GM18498 (cell line): ENCODE data around the gene TMEM184C.

Experiments used
- ATAC-seq: cut with Tn5 transposase; IDR thresholded peaks from one replicate; pipeline ENCODE4 v1.9.1; 2021; ENCODE audit warnings: mild to moderate bottlenecking, moderate library complexity; ENCODE audit not compliant: unreplicated experiment

The TMEM184C gene

GRCh38 chr4:147648656-147649055, 31.5 kb downstream of the TMEM184C start:
- ATAC-seq: no peak

- ATAC-seq: no peak
These were observed 34.4 kb downstream of the TMEM184C start for GRCh38 chr4:147651563-147651962.

- ATAC-seq: no peak
These were observed 38.4 kb downstream of the TMEM184C start for GRCh38 chr4:147655639-147656038.

- no peak for ATAC-seq
These were observed 41.3 kb downstream of the TMEM184C start for GRCh38 chr4:147658501-147658900.

- ATAC-seq: no peak
These were observed 56.9 kb downstream of the TMEM184C start for GRCh38 chr4:147674073-147674472.

GRCh38 chr4:147674496-147674895, 57.3 kb downstream of the TMEM184C start:
- no peak for ATAC-seq

- no peak for ATAC-seq
These were observed 60.9 kb downstream of the TMEM184C start for GRCh38 chr4:147678106-147678505.

GRCh38 chr4:147678796-147679549, 61.8 kb downstream of the TMEM184C start:
- no peak for ATAC-seq

- no peak for ATAC-seq
These were observed 65.6 kb downstream of the TMEM184C start for GRCh38 chr4:147682755-147683154.

GRCh38 chr4:147683188-147683591, 66.0 kb downstream of the TMEM184C start:
- ATAC-seq: peak; percentile 22

GRCh38 chr4:147683717-147684700, 66.8 kb downstream of the TMEM184C start, which contains the start of gene PRMT9:
PRMT9 (minus strand) TSS chr4:147684163; CDS start chr4:147683987, 176 bp downstream.
- peak; percentile 99 for ATAC-seq

GRCh38 chr4:147689067-147689466, 71.9 kb downstream of the TMEM184C start:
- ATAC-seq: no peak

GRCh38 chr4:147691820-147692219, 74.6 kb downstream of the TMEM184C start:
- ATAC-seq: no peak

GRCh38 chr4:147693218-147693617, 76.0 kb downstream of the TMEM184C start:
- no peak for ATAC-seq

GRCh38 chr4:147696866-147697265, 79.7 kb downstream of the TMEM184C start:
- ATAC-seq: no peak

- ATAC-seq: no peak
These were observed 87.6 kb downstream of the TMEM184C start for GRCh38 chr4:147704846-147705245.

GRCh38 chr4:147707892-147708672, 90.9 kb downstream of the TMEM184C start:
- peak; percentile 57 for ATAC-seq

- ATAC-seq: no peak
These were observed 92.8 kb downstream of the TMEM184C start for GRCh38 chr4:147709999-147710398.

GRCh38 chr4:147714575-147715401, 97.6 kb downstream of the TMEM184C start:
- ATAC-seq: no peak

GRCh38 chr4:147717878-147718277, 100.7 kb downstream of the TMEM184C start:
- ATAC-seq: peak; percentile 93
